ENCODE results near the gene FBXW12. TPM values are rescaled to one million over a fixed set of nuclear protein-coding genes. Genes with fewer than 3 reads are reported as not detected.

Gene FBXW12
- total RNA-seq, 1 experiment from 2014 or later = not detected

GRCh38 chr3:48426944-48427629 is 55.1 kb downstream of the FBXW12 start:
- H3K27ac ChIP-seq = no peak overlapping the region
- H3K9me3 ChIP-seq (replicated peaks) = no peaks in the 10 kb centered on the region
- 0 out of 2 replicates have a peak, but pooled peaks cover 2% of the 10 kb centered on the region for H3K27me3 ChIP-seq (replicated peaks)
- H3K4me1 ChIP-seq (replicated peaks) = peaks cover 8% of the 10 kb centered on the region
- no peak for DNase-seq (ENCODE audit: low read depth in 1 of 2, low spot score in 2 of 2)
- H3K36me3 ChIP-seq = no peaks in the 10 kb centered on the region; the same call in 1 of the 2 replicates
- H3K4me3 ChIP-seq = no peak overlapping the region

GRCh38 chr3:48427630-48427962 is 55.6 kb downstream of the FBXW12 start:
- Histone ChIP-seq H3K4me3 (no peak overlapping the region), H3K27ac (no peak overlapping the region), H3K27me3 (replicated peaks) (0 out of 2 replicates have a peak, but pooled peaks cover 2% of the 10 kb centered on the region), H3K9me3 (replicated peaks) (no peaks in the 10 kb centered on the region), H3K36me3 (peaks cover 4% of the 10 kb centered on the region), H3K4me1 (replicated peaks) (peaks cover 8% of the 10 kb centered on the region)
- no peak for DNase-seq (ENCODE audit: low read depth in 1 of 2, low spot score in 2 of 2)

- Histone ChIP-seq H3K4me1 (replicated peaks) (peaks cover 8% of the 10 kb centered on the region), H3K27ac (no peak overlapping the region), H3K4me3 (no peak overlapping the region; the same call in 1 of the 2 replicates), H3K9me3 (replicated peaks) (no peaks in the 10 kb centered on the region), H3K27me3 (replicated peaks) (0 out of 2 replicates have a peak, but pooled peaks cover 2% of the 10 kb centered on the region), H3K36me3 (peaks cover 4% of the 10 kb centered on the region)
- DNase-seq (ENCODE audit: low read depth in 1 of 2, low spot score in 2 of 2) = no peak
Measured at GRCh38 chr3:48428088-48428571, 56.1 kb downstream of the FBXW12 start.

GRCh38 chr3:48428572-48429316 is 56.7 kb downstream of the FBXW12 start:
- Histone ChIP-seq H3K4me1 (replicated peaks) (peaks cover 8% of the 10 kb centered on the region), H3K27me3 (replicated peaks) (0 out of 2 replicates have a peak, but pooled peaks cover 2% of the 10 kb centered on the region), H3K4me3 (peak overlapping the region; percentile 79), H3K36me3 (peaks cover 4% of the 10 kb centered on the region), H3K9me3 (replicated peaks) (no peaks in the 10 kb centered on the region), H3K27ac (no peak overlapping the region)
- DNase-seq (ENCODE audit: low read depth in 1 of 2, low spot score in 2 of 2) = peak in 1 of 2 experiments; percentile 24

GRCh38 chr3:48429317-48429959 is 57.4 kb downstream of the FBXW12 start:
- Histone ChIP-seq H3K4me3 (peak overlapping the region; percentile 79), H3K9me3 (replicated peaks) (no peaks in the 10 kb centered on the region), H3K4me1 (replicated peaks) (peaks cover 8% of the 10 kb centered on the region), H3K27ac (no peak overlapping the region), H3K27me3 (replicated peaks) (0 out of 2 replicates have a peak, but pooled peaks cover 2% of the 10 kb centered on the region), H3K36me3 (peaks cover 4% of the 10 kb centered on the region)
- peak in 1 of 2 experiments; percentile 24 for DNase-seq (ENCODE audit: low read depth in 1 of 2, low spot score in 2 of 2)

GRCh38 chr3:48429960-48430707 is 58.1 kb downstream of the FBXW12 start, which contains the start of gene PLXNB1:
PLXNB1 (minus strand) TSS chr3:48430086; CDS start chr3:48424611, 5,475 bp downstream.
- Histone ChIP-seq H3K27me3 (replicated peaks) (0 out of 2 replicates have a peak, but pooled peaks cover 2% of the 10 kb centered on the region), H3K4me1 (replicated peaks) (peaks cover 8% of the 10 kb centered on the region), H3K4me3 (peak within 1 kb of the TSS; percentile 79), H3K9me3 (replicated peaks) (no peaks in the 10 kb centered on the region), H3K36me3 (peaks cover 4% of the 10 kb centered on the region), H3K27ac (no peak within 1 kb of the TSS)
- no peak for DNase-seq (ENCODE audit: low read depth in 1 of 2, low spot score in 2 of 2)

- Histone ChIP-seq H3K27me3 (replicated peaks) (0 out of 2 replicates have a peak, but pooled peaks cover 2% of the 10 kb centered on the region), H3K36me3 (peaks cover 4% of the 10 kb centered on the region), H3K9me3 (replicated peaks) (no peaks in the 10 kb centered on the region), H3K4me3 (no peak overlapping the region), H3K27ac (no peak overlapping the region), H3K4me1 (replicated peaks) (peaks cover 8% of the 10 kb centered on the region)
- no peak for DNase-seq (ENCODE audit: low read depth in 1 of 2, low spot score in 2 of 2)
Measured at GRCh38 chr3:48430708-48431101, 58.7 kb downstream of the FBXW12 start.

GRCh38 chr3:48431224-48432029 is 59.4 kb downstream of the FBXW12 start:
- no peak overlapping the region for H3K27ac ChIP-seq
- H3K27me3 ChIP-seq (replicated peaks) = 0 out of 2 replicates have a peak, but pooled peaks cover 2% of the 10 kb centered on the region
- no peak for DNase-seq (ENCODE audit: low read depth in 1 of 2, low spot score in 2 of 2)
- H3K36me3 ChIP-seq = peaks cover 4% of the 10 kb centered on the region
- no peaks in the 10 kb centered on the region for H3K9me3 ChIP-seq (replicated peaks)
- peaks cover 8% of the 10 kb centered on the region for H3K4me1 ChIP-seq (replicated peaks)
- H3K4me3 ChIP-seq = no peak overlapping the region

- Histone ChIP-seq H3K9me3 (replicated peaks) (no peaks in the 10 kb centered on the region), H3K27me3 (replicated peaks) (0 out of 2 replicates have a peak, but pooled peaks cover 2% of the 10 kb centered on the region), H3K4me1 (replicated peaks) (peaks cover 8% of the 10 kb centered on the region), H3K36me3 (peaks cover 4% of the 10 kb centered on the region), H3K4me3 (no peak overlapping the region), H3K27ac (no peak overlapping the region)
- DNase-seq (ENCODE audit: low read depth in 1 of 2, low spot score in 2 of 2) = no peak
Measured at GRCh38 chr3:48432411-48433371, 60.7 kb downstream of the FBXW12 start.

GRCh38 chr3:48433472-48434118 is 61.6 kb downstream of the FBXW12 start:
- Histone ChIP-seq H3K27ac (no peak overlapping the region), H3K27me3 (replicated peaks) (no peaks in the 10 kb centered on the region), H3K4me1 (replicated peaks) (peaks cover 8% of the 10 kb centered on the region), H3K36me3 (peaks cover 4% of the 10 kb centered on the region), H3K4me3 (no peak overlapping the region), H3K9me3 (replicated peaks) (no peaks in the 10 kb centered on the region)
- no peak for DNase-seq (ENCODE audit: low read depth in 1 of 2, low spot score in 2 of 2)

GRCh38 chr3:48434591-48435222 is 62.7 kb downstream of the FBXW12 start:
- DNase-seq (ENCODE audit: low read depth in 1 of 2, low spot score in 2 of 2) = peak in 1 of 2 experiments; percentile 39
- Histone ChIP-seq H3K4me3 (no peak overlapping the region), H3K4me1 (replicated peaks) (peaks cover 9% of the 10 kb centered on the region), H3K36me3 (peaks cover 4% of the 10 kb centered on the region), H3K27me3 (replicated peaks) (no peaks in the 10 kb centered on the region), H3K9me3 (replicated peaks) (no peaks in the 10 kb centered on the region), H3K27ac (no peak overlapping the region)
